Naive B cell (primary cell): ENCODE measurements around the gene SLFN12L. TPM values are rescaled to one million over a fixed set of nuclear protein-coding genes. Genes with fewer than 3 reads are reported as not detected.
"Not testable (repeated sequence)": the region's sequence is repeated elsewhere in the genome, so short reads cannot be mapped to it uniquely, and the experiment has no call there.

Source experiments
- ATAC-seq, 2 donors: fragments of 150-1000 bp; cut with Tn5 transposase; 2 replicates each; pipeline ENCODE4 v1.10.0; 2021; ENCODE audit warnings: low read depth in 2 of 2, mild to moderate bottlenecking in 2 of 2, moderate library complexity in 2 of 2
- DNase-seq: peaks from one replicate; pipeline ENCODE4 v3.0.0; 2022
- H3K27ac Mint-ChIP-seq, 6 donors: one replicate each; pipeline ENCODE4 v1.8.0; 2020 to 2022; ENCODE audit warnings: mild to moderate bottlenecking in 6 of 6, mixed read lengths in 6 of 6, moderate library complexity in 5 of 6, inconsistent platforms in 2 of 6
- H3K27me3 Mint-ChIP-seq, 3 donors: one replicate each; pipeline ENCODE4 v1.8.0; 2021 to 2022; ENCODE audit warnings: mixed read lengths in 3 of 3, mild to moderate bottlenecking in 1 of 3
- H3K36me3 Mint-ChIP-seq, 2 donors: one replicate each; pipeline ENCODE4 v1.8.0; 2020 to 2022; ENCODE audit warnings: mixed read lengths in 2 of 2, inconsistent platforms in 1 of 2, mild to moderate bottlenecking in 1 of 2
- H3K4me1 Mint-ChIP-seq, 3 donors: one replicate each; pipeline ENCODE4 v1.8.0; 2020 to 2022; ENCODE audit warnings: mixed read lengths in 3 of 3, inconsistent platforms in 1 of 3, mild to moderate bottlenecking in 1 of 3, moderate library complexity in 1 of 3
- H3K4me3 Mint-ChIP-seq, 8 donors: one replicate each; pipeline ENCODE4 v1.8.0; 2020 to 2022; ENCODE audit warnings: mild to moderate bottlenecking in 8 of 8, mixed read lengths in 8 of 8, moderate library complexity in 8 of 8, inconsistent platforms in 2 of 8
- H3K9me3 Mint-ChIP-seq, 7 donors: one replicate each; pipeline ENCODE4 v1.8.0; 2020 to 2022; ENCODE audit warnings: mixed read lengths in 7 of 7, mild to moderate bottlenecking in 5 of 7, inconsistent platforms in 2 of 7, moderate library complexity in 1 of 7
- polyA plus RNA-seq, 6 donors: library from polyadenylated mRNA; unstranded; fragments of 300-500 nt; fragmentation: Illumina TruSeq; gene quantifications; one replicate each; pipeline ENCODE4 v1.2.3, GENCODE V29; 2021; ENCODE audit warnings: low read depth in 6 of 6

The SLFN12L gene
- polyA plus RNA-seq, 6 donors from 2014 or later, result 0.09 to 0.23 (median 0.18) TPM; not detected in 2

DNA sequence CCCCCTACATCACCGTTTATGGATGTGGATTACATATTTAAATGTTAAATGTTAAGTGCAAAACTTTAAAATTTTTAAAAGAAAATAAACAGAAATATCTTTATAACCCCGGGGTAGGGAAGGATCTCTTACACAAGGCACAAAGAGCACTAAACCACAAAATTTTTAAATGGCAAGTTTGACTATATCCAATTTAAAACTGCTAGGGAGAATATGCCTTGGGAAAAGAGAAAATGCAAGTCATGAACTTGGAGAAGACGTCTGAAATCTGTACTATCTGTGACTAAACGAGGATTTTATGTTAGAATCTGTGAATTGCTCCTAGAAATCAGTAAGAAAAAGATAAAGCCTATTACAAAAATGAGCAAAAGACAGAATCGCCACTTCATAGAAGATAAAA is 60.2 kb downstream of the SLFN12L start:
- ATAC-seq, result no peak
- no peak for DNase-seq
- no peak overlapping the region for H3K27ac Mint-ChIP-seq
- H3K4me1 Mint-ChIP-seq, result no peaks in the 10 kb centered on the region
- H3K9me3 Mint-ChIP-seq, result peaks cover 0 to 11% (median 6%) of the 10 kb centered on the region in 7 donors
- H3K36me3 Mint-ChIP-seq, result peaks cover 5 to 16% of the 10 kb centered on the region in 2 donors
- no peak overlapping the region for H3K4me3 Mint-ChIP-seq
- peaks cover 23 to 66% (median 51%) of the 10 kb centered on the region in 3 donors for H3K27me3 Mint-ChIP-seq

DNA sequence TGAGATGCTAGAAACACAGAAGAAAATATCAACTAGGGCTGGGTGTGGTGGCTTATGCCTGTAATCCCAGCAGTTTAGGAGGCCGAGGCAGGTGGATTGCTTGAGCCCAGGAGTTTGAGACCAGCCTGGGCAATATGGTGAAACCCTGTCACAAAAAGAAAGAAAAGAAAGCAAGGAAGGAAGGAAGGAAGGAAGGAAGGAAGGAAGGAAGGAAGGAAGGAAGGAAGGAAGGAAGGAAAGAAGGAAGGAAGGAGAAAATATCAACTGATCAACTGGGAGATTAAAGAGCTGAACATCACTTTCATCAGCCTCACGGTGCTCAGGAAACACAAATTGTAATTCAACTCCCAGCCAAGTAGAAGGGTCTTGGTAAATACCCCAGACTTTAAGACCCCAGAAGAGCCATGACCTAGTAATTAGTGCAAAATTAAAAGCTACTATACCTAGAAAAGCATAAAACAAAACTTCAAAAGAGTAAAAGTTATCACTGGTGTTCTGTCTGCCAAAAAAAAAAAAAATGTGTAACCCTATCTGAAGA is 61.1 kb downstream of the SLFN12L start:
- DNase-seq (no peak), ATAC-seq (no peak)
- peaks cover 5 to 21% of the 10 kb centered on the region in 2 donors for H3K36me3 Mint-ChIP-seq
- no peaks in the 10 kb centered on the region for H3K4me1 Mint-ChIP-seq
- no peak overlapping the region for H3K27ac Mint-ChIP-seq
- peaks cover 23 to 68% (median 54%) of the 10 kb centered on the region in 3 donors for H3K27me3 Mint-ChIP-seq
- no peak overlapping the region for H3K4me3 Mint-ChIP-seq
- peaks cover 0 to 11% (median 9%) of the 10 kb centered on the region in 7 donors for H3K9me3 Mint-ChIP-seq

DNA sequence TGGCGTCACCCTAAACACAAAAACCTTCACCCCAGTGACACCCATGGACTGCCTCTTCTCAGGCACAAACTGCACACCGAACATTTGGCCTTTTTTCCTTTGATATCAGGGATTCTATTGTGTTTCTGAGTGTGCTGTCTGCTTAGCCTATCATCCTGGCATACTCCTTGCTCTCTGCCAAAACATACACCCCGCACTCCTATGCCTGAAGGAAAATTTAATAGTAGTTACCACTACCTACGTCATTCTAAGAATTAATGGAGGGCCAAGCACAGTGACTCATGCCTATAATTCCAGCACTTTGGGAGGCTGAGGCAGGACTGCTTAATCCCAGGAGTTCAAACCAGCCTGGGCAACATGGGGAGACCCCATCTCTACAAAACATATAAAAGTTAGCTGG is 69.0 kb downstream of the SLFN12L start:
- Mint-ChIP-seq H3K4me1 (peaks cover 0 to 12% (median 6%) of the 10 kb centered on the region in 3 donors), H3K4me3 (no peak overlapping the region), H3K9me3 (peaks cover 0 to 9% (median 6%) of the 10 kb centered on the region in 7 donors), H3K36me3 (peaks cover 0 to 7% of the 10 kb centered on the region in 2 donors), H3K27ac (no peak overlapping the region), H3K27me3 (peaks cover 0 to 22% (median 17%) of the 10 kb centered on the region in 3 donors)
- DNase-seq (no peak), ATAC-seq (no peak)

DNA sequence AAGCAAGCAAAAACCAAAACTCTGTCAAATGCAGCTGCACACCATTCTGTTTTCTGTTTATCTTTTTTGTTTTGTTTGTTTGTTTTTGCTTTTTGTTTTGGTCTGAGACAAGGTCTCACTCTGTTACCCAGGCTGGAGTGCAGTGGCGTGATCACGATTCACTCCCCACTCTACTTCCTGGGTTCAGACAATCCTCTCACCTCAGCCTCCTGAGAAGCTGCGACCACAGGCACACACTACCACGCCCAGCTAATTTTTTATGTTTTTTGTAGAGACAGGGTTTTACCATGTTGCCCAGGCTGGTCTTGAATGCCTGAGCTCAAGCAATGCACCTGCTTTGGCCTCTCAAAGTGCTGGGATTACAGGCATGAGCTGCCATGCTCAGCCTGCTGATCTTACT is 69.7 kb downstream of the SLFN12L start:
- Mint-ChIP-seq H3K36me3 (peaks cover 0 to 7% of the 10 kb centered on the region in 2 donors), H3K4me3 (peak overlapping the region in 1 of 8 donors; percentile 24), H3K27ac (peak overlapping the region in 2 of 6 donors; percentile 69 to 88), H3K9me3 (peaks cover 0 to 9% (median 4%) of the 10 kb centered on the region in 7 donors), H3K4me1 (peaks cover 0 to 12% (median 6%) of the 10 kb centered on the region in 3 donors), H3K27me3 (peaks cover 0 to 20% (median 17%) of the 10 kb centered on the region in 3 donors)
- DNase-seq, result no peak
- ATAC-seq, result no peak

DNA sequence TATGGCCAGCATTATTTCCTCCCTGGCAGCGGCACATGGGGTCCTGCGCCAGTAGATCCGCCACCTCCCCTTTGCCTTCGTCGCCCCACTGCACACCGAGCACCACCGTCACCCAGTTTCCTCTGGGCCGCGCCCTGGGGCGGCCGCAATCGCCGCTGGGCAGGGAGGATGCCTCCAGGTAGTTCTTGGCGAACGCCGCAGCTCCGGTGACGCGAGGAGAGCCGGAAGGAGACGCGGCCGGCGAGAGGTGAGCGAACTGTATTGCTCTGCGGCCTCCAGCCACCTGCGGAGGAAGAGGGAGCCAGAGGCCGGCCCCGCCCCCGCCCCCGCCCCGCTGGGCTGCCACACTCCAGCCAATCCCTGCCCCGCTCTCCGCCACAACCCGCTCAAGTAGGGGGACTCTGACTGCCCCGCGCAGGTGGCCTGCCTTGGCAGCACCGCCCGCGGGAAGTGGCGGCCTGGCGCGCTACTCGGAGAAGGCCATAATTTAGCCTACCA is 77.1 kb downstream of the SLFN12L start:
- Mint-ChIP-seq H3K27me3 (peaks cover 0 to 10% (median 0%) of the 10 kb centered on the region in 3 donors), H3K9me3 (peaks cover 0 to 2% (median 0%) of the 10 kb centered on the region in 7 donors)

DNA sequence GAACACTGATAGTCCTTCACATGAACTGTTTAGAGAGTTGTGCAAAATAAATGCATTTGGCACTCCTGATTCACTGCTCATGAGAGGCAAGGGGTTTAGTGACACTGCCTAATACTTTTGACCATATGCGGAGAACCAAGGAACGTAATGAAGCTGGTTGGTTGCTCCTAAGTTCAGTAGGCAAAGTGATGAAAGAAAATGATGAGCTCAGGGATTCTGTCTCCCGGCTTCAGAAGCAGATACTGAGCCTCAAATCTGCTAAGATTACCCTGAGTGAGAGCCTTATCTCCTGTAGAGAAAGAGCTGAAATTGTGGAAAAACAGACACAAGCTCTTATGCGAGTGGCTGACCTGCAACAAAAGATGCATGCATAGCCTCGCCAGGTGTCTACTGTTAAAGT is 83.4 kb downstream of the SLFN12L start:
- DNase-seq, H3K4me3 Mint-ChIP-seq, H3K27me3 Mint-ChIP-seq, ATAC-seq, H3K9me3 Mint-ChIP-seq, H3K36me3 Mint-ChIP-seq: not testable (repeated sequence)
- Mint-ChIP-seq H3K27ac (peak overlapping the region in 1 of 6 donors; percentile 5), H3K4me1 (peaks cover 9 to 10% (median 9%) of the 10 kb centered on the region in 3 donors)

More for the DNA sequence above, 77.1 kb downstream of the SLFN12L start:
- Mint-ChIP-seq H3K36me3 (no peaks in the 10 kb centered on the region), H3K4me3 (peak overlapping the region; percentile 66 to 88 (median 80)), H3K4me1 (peaks cover 10 to 18% (median 17%) of the 10 kb centered on the region in 3 donors), H3K27ac (peak overlapping the region; percentile 82 to 98 (median 94))
- ATAC-seq (peak; percentile 88 to 90), DNase-seq (peak; percentile 91)

DNA sequence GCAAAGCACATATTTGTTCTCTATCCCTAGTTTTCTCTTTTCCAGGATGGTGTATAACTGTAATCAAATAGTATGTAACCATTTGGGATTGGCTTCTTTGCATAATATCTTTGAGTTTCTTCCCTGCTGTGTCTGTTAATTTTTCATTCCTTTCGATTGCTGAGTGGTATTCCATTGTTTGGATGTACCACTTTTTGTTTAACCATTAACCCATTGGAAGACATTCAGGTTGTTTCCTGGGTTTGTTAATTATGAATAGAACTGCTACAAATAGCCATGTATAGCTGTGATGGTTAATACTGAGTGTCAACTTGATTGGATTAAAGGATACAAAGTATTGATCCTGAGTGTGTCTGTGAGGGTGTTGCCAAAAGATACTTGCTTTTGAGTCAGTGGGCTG is 84.3 kb downstream of the SLFN12L start:
- ATAC-seq, result no peak

DNA sequence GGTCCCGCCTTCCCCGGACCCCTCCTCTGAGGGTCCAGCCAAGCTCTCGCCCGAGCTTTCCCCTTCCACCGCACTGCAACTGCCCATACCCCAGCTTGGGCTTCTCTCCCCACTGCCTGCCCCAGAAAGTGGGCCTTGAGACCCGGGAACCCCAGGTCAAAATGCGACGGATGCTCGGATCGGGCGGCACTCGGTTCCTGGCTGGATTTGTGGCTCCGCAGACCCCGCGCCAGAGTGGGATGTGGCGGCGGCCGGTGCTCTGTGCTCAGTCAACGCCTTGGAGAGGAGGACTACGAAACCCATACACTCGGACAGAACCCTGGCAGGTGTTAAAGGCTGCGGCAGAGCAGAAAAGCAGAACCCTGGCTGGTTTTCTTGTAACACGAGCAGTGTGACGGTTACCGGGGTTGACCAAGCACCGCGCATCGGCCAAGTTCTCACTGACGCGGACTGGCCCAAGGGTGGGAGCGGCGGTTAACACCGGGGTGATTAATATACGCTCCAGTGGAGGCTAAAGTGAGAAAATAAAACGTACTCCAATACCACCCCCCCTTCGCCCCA is 88.0 kb downstream of the SLFN12L start:
- no peaks in the 10 kb centered on the region for H3K27me3 Mint-ChIP-seq
- peak; percentile 69 for DNase-seq
- peaks cover 12 to 24% (median 21%) of the 10 kb centered on the region in 3 donors for H3K4me1 Mint-ChIP-seq
- peak overlapping the region; percentile 92 to 99 (median 97) for H3K27ac Mint-ChIP-seq
- peak overlapping the region; percentile 90 to 96 (median 94) for H3K4me3 Mint-ChIP-seq
- peak; percentile 54 to 64 for ATAC-seq
- H3K9me3 Mint-ChIP-seq, result no peaks in the 10 kb centered on the region
- H3K36me3 Mint-ChIP-seq, result no peaks in the 10 kb centered on the region

More for the DNA sequence above, 84.3 kb downstream of the SLFN12L start:
- Mint-ChIP-seq H3K27ac (no peak overlapping the region), H3K4me1 (peaks cover 12 to 18% (median 14%) of the 10 kb centered on the region in 3 donors), H3K36me3 (no peaks in the 10 kb centered on the region), H3K4me3 (no peak overlapping the region), H3K9me3 (no peaks in the 10 kb centered on the region), H3K27me3 (peaks cover 0 to 4% (median 0%) of the 10 kb centered on the region in 3 donors)
- no peak for DNase-seq

DNA sequence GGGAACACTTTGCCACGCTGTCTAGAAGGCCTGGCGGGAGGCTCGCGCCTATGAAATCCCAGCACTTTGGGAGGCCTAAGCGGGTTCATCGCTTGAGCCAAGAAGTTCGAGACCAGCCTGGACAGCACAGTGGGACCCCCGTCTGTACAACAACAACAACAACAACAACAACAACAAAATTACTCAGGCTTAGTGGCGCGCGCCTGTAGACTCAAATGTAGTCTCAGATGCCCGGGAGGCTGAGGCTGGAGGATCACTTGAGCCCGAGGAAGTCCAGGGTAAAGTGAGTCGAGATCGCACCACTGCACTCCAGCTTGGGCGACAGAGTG is 88.6 kb downstream of the SLFN12L start:
- peak overlapping the region; percentile 92 to 99 (median 97) for H3K27ac Mint-ChIP-seq
- no peaks in the 10 kb centered on the region for H3K36me3 Mint-ChIP-seq
- peaks cover 12 to 24% (median 21%) of the 10 kb centered on the region in 3 donors for H3K4me1 Mint-ChIP-seq
- DNase-seq (no peak), ATAC-seq (no peak)
- no peaks in the 10 kb centered on the region for H3K27me3 Mint-ChIP-seq
- peak overlapping the region; percentile 90 to 96 (median 94) for H3K4me3 Mint-ChIP-seq
- no peaks in the 10 kb centered on the region for H3K9me3 Mint-ChIP-seq

DNA sequence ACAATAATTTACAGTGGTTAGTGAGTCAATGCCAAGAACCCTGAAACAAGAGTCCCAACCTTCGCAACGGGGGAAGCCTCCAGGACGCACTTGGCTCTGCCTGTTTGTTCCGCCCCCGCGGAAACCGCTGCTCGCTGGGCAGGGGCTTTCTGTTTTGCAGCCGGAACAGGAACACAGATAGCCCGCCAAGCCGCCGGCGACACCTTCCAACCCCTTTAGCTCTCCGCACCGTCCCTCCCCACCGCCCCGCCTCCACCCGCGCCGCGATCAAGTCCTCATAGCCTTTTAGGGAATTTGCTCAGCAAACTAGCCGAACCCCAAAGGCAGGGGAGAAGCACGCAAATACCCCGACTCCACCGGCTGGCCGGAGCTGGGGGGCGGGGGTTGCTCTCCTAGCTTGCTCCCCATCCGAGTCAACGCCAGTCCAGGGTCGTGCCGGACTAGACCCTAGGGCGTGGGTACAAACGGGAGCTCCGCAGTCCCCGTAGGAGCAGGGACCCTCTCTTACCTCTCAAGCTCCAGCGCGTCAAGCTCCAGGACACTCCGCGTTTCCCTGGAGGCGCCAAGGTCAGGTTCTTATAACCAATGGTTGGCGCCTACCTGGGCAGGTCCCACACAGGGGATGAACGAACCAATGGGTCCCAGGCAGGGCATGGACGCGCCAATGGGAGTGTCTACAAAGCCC is 89.1 kb downstream of the SLFN12L start, which contains the start of gene SLFN13:
SLFN13 (minus strand) TSS at position 553 of the 685 bp plus-strand sequence. CDS start 3,086 bp downstream, outside the sequence.
- H3K9me3 Mint-ChIP-seq, result no peaks in the 10 kb centered on the region
- H3K4me1 Mint-ChIP-seq, result peaks cover 12 to 24% (median 21%) of the 10 kb centered on the region in 3 donors
- no peaks in the 10 kb centered on the region for H3K27me3 Mint-ChIP-seq
- peak within 1 kb of the TSS; percentile 90 to 96 (median 94) for H3K4me3 Mint-ChIP-seq
- ATAC-seq (peak; percentile 88 to 89), DNase-seq (peak; percentile 85)
- H3K27ac Mint-ChIP-seq, result peak within 1 kb of the TSS; percentile 92 to 99 (median 97)
- no peaks in the 10 kb centered on the region for H3K36me3 Mint-ChIP-seq

DNA sequence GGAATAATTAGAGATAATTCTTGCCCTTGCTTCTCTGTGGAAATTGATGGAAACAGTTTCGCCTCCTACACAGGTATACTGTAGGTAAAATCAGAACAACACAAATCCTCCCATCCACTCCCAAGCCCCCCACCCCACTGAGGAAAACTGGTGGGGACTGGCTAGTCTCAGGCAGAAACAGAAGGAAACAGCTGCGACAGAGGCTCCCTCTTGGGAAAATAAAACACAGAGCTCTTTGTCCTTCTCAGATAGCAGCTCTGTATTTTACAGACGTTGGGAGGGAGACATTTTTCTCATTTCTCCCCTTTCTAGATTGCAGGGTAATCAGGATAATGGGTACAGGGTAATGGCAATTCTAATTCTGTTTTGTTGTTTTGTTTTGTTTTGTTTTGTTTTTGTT is 90.0 kb downstream of the SLFN12L start:
- H3K9me3 Mint-ChIP-seq, result no peaks in the 10 kb centered on the region
- H3K4me1 Mint-ChIP-seq, result peaks cover 12 to 24% (median 21%) of the 10 kb centered on the region in 3 donors
- no peaks in the 10 kb centered on the region for H3K27me3 Mint-ChIP-seq
- DNase-seq (no peak), ATAC-seq (no peak)
- H3K36me3 Mint-ChIP-seq, result no peaks in the 10 kb centered on the region
- H3K27ac Mint-ChIP-seq, result peak overlapping the region in 4 of 6 donors; percentile 76 to 97 (median 91)
- peak overlapping the region; percentile 72 to 96 (median 94) for H3K4me3 Mint-ChIP-seq

DNA sequence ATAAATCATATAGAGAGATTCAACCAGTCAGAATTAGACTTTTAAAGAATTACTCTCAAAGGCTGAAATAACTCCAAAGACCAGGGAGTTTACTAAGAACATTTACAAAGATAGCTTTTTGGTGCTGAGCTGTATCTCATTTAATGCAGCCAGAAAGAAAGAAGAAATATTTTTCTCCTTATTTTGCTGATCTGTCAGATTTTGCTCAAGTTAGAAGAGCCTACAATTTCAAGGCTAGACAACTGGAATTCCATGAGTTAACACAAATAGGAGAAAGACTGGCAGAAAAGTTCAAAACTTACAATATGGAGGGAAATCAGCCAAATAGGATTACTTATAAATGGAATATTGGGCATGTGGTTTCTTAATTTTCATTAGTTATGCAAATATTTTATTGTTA is 99.0 kb downstream of the SLFN12L start:
- Mint-ChIP-seq H3K9me3 (no peaks in the 10 kb centered on the region), H3K4me3 (no peak overlapping the region), H3K27me3 (no peaks in the 10 kb centered on the region), H3K4me1 (peaks cover 4 to 6% (median 5%) of the 10 kb centered on the region in 3 donors), H3K27ac (no peak overlapping the region), H3K36me3 (no peaks in the 10 kb centered on the region)
- DNase-seq (no peak), ATAC-seq (no peak)
